ELF-1 (cell line): ENCODE data around the gene TTC29.

Source experiments
- DNase-seq: peaks from one replicate; pipeline ENCODE4 v3.0.0-alpha.2; 2016; ENCODE audit warnings: low read depth, low spot score

Gene TTC29, protein sequence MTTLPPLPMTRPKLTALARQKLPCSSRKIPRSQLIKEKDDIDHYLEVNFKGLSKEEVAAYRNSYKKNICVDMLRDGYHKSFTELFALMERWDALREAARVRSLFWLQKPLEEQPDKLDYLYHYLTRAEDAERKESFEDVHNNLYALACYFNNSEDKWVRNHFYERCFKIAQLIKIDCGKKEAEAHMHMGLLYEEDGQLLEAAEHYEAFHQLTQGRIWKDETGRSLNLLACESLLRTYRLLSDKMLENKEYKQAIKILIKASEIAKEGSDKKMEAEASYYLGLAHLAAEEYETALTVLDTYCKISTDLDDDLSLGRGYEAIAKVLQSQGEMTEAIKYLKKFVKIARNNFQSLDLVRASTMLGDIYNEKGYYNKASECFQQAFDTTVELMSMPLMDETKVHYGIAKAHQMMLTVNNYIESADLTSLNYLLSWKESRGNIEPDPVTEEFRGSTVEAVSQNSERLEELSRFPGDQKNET

DNA sequence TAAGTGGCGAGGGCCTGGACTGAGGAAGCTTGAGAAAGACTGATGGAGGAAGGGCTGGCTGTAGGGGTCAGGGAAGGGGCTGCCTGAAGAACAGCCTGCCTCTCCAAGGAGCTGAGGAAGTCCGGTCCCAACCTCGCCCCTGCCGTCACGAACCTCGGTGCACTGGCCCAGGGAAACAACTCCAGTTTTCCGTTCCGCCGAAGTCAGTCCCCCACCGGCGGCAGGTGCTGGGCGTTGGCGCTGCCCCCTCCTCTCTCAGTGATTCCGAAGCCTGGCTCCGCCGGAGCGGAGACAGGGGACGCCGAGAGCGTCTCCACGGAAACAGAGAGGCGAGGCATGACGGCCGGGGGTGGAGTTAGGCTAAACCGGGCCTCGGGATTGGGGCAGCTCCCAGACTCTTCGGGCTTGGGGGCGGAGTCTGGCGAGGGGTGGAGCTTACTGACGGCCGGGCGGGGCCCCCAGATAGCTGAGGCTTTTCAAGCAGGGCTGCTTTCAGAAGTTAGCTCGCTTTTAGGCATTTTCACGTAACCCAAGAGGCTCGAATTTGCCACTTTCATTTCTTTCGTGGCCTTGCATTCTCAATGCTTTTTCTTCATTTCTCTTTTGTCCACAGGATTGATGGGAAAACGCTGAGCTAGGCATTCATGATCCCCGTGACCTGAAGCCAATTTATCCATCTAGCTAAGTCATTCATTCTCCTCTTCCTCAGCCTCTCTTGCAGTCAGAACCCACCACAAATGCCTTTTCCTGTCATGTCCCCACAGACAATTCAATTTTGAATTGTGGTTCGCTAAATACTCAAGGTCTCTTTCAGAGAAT lies at the start of gene TTC29:
TTC29 (minus strand) TSS at position 309 of the 819 bp plus-strand sequence. CDS start 5,969 bp downstream, outside the sequence.
- peak; percentile 97 for DNase-seq

- DNase-seq: peak; percentile 43
Observed at GRCh38 chr4:146981651-146982050, 36.0 kb upstream of the TTC29 start.

GRCh38 chr4:146978641-146979040 lies 33.0 kb upstream of the TTC29 start:
- no peak for DNase-seq

DNA sequence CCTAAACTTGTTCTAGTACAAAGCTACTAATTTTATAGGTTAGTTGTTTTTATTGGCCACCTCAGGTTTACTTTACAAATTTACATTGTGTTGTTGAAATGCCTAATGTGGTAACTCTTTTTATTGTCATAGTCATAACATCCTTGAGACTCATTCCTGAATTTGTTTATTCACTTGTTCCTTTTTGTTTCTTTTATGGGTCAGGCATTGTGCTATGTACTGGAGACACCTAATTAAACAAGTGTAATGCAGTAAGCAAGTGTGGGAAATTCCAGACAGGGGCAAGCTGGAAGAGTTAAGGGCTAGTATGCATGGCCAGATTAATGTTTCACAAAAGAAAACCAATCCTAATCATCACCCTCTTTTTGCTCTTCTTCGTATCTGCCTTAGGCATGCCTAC lies 30.5 kb upstream of the TTC29 start:
- DNase-seq: no peak

- DNase-seq: no peak
Observed at GRCh38 chr4:146975527-146975926, 29.9 kb upstream of the TTC29 start.

DNA sequence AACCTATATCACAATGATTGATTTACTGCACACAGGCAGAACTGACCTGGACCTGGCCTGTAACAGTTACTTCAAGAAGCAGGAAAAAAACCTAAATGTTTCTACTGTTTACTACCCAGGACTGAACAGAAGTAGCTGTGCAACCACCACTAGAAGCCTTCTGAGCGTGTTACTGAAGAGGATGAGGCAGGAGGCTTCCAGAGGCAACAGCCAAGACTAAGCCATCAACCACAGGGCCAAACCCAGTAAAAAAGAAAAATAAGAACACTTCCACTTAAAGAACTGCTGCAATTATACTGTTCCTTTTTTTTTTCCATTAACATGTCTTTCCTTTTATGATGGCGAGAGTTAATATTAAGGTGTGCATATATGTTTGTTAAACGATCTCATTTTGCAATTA lies 29.4 kb upstream of the TTC29 start:
- DNase-seq: no peak

GRCh38 chr4:146972036-146972435 lies 26.4 kb upstream of the TTC29 start:
- DNase-seq: no peak

- no peak for DNase-seq
Observed at GRCh38 chr4:146969126-146969525, 23.5 kb upstream of the TTC29 start.

DNA sequence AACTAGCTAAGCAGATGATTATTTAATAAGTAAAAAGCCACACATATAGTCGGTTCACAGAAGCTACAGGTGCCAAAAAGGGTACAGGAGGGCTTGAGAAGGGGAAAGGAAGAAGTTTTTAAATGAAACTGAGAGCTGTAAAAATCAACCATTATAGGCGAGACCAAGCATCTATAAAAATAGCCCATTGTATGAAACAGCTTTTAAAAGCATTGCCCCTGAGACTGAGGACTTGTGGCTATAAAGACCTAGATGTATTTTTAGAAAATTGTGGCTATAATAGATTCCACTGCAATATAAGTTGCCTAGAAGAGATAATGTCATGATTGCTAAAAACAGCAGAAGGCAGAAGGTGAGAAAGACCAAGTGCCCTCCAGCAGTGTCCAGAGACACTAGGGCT lies 15.0 kb upstream of the TTC29 start:
- DNase-seq: no peak

- no peak for DNase-seq
Observed at GRCh38 chr4:146959692-146960091, 14.0 kb upstream of the TTC29 start.

- no peak for DNase-seq
Observed at GRCh38 chr4:146957237-146957636, 11.6 kb upstream of the TTC29 start.

GRCh38 chr4:146952896-146953295 lies 7.2 kb upstream of the TTC29 start:
- no peak for DNase-seq

DNA sequence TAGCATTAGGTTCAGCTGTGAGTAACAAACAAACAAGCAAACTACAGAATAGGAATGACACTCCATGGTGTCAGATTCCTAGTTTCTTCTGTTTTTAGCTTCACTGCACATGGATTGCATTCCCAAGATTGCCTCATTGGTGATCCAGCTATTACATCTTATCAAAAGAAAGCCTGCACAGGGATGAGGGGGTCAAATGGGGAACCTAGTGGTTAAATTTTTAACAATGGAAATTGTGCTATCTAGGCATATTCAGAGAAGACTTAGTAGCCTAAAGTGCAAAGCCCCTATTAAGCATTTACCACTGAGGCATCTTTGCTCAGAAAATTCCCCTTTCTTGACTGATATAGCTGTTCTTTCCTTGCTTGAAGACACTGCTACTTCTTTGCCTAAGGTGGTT lies 3.9 kb upstream of the TTC29 start:
- no peak for DNase-seq

- DNase-seq: peak; percentile 85
Observed at GRCh38 chr4:146943691-146944375, 1.8 kb downstream of the TTC29 start.

DNA sequence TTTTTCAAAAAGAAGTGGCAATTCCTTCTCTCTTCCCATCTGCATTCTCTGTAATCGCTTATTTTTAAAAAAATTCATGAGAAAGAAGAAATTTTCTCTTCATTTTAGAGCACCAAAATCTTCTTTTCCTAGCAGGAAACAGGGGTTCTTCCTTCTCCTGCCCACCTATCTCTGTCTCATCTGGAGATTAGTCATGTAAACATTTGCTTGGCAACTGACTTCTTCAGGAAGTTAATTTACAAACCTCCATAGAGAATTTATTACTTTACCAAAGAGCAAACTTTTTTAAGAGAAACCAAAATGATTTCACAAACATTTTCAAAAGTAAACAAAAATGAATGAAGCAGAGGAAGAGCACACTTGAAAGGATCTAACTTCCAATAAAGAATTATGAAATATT lies 13.5 kb downstream of the TTC29 start:
- no peak for DNase-seq

- DNase-seq: no peak
Observed at GRCh38 chr4:146930673-146931072, 15.0 kb downstream of the TTC29 start.

DNA sequence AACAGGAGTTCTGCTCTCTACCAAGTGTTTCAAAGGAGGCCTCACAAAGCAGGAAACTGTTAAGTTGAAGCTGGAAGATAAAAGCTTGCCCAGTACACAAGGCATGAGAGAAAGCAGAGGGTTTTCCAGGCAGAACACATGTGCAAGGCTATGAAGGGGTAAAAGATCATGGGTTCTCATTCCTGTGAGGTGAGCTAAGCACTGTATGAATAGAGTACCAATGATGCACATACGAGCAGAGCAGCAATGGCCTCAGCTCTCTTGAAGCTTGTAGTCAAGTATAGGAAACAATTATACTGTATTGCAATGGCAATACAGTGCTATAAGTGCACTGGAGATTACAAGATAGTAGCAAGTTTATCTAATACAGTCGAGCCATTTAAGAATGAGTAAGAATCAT lies 18.0 kb downstream of the TTC29 start:
- no peak for DNase-seq

DNA sequence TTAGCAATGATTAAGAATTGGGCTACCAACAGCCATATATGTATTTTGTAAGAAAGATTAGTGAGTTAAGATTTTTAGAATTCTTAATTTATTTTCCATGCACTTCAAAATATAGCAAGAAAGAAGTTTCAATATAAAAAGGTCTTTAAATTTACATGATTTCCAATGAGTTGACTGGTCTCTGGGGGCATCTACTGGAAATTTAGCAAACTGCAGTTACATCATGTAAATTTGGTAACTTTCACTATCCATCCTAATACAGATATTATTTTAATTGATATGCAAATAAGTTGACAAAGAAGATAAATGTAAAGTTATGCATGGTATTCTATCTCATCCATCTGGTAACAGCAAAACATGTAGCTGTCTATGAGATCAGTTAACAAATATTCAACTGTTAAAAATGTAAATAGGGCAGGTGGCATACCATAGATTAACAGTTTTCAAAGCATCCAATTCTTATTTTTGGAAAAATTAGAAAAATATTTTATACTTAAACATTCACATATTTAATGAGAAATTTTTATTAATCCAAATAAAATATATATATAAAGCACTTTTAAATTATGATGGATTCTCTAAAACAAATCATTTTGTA lies 29.1 kb downstream of the TTC29 start:
- DNase-seq: no peak

DNA sequence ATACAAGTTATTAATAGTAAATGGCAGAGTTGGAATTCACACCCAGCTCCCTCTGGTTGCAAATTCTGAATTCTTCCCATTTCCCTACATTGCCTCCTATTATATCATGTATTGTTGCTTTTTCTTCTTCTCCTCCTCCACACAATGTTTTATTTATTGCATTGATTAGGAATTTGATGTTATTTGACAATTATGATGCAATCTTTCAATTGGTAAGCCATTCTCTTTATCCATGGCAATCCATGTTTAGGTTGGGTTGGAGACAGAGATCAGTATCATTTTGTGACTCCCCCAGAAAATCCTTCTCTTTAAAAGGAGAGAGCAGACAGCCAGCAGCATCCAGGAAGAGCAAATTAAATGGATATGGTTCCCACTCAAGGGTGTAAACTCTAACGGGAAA lies 30.5 kb downstream of the TTC29 start:
- DNase-seq: no peak

DNA sequence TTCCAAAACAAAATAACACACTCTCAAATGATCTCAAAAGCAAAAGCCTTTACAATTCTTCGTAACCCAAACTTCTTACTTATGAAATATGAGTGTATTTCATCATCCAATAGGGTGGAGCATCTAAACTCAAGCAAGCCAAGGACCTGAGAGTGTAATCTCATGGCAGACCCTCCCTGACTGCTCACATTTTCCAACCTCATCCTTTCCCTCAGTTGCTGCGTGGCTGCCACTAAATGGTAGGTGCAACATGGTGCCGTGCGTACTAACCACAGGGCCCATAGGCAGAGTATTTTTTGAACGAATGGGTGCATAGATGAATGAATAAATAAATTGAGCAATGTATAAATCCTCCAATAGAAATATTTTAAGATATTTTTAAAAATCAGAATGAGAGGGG lies 45.4 kb downstream of the TTC29 start:
- DNase-seq: no peak

DNA sequence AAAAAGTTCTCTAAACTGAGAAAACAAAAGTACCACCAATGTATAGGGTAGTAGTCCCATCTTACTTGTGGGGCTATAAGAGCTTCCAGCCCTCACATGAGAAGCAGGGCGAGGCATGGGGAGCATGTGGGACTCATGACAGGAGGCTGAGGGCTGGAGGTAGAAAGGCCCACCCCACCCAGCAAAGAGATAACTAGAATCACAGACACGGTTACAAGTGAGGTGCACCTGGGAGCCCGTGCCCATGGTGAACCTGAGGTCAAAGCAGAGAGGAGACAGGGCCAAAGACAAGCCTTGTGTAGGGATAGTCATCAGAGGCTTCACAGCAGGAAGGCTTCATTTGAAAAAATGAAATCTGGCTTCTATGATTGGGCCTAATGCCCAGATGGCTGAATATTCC lies 55.4 kb downstream of the TTC29 start:
- DNase-seq: no peak

DNA sequence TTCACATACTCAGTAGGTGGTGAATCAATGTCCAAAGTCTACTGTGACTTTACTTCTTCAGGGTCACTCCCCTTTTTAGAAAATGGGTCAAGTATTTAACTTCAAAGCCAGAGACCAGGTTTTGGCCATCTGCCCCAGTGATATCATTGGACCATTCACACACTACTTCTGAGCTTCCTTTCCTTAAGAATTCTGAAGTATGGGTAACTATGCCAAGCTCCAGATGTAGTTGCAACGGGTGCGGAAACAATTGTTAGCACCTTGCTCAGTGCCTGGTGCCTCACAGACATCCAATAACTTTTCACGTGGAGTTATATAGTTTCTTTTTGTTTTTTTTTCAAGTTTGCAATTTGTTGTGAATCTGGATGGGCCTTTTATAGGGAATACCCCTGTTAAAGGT lies 62.6 kb downstream of the TTC29 start:
- DNase-seq: no peak
